Muscle of leg (tissue), 11 donors: ENCODE results near the gene GNG7. TPM values are rescaled to one million over a fixed set of nuclear protein-coding genes. Genes with fewer than 3 reads are reported as not detected.
"Not testable (repeated sequence)": the region's sequence is repeated elsewhere in the genome, so short reads cannot be mapped to it uniquely, and the experiment has no call there.

Experiments used
- DNase-seq: peaks from one replicate; pipeline ENCODE4 v3.0.0; 2013
- H3K27ac ChIP-seq: one replicate; pipeline ENCODE4 v1.5.1; 2013; ENCODE audit warnings: mild to moderate bottlenecking, low read length, control low read depth
- H3K27me3 ChIP-seq: one replicate; pipeline ENCODE4 v1.6.1; 2013; ENCODE audit warnings: low read length; ENCODE audit not compliant: control insufficient read depth, insufficient read depth
- H3K36me3 ChIP-seq: one replicate; pipeline ENCODE4 v1.6.1; 2013; ENCODE audit warnings: low read length; ENCODE audit not compliant: control insufficient read depth, insufficient read depth
- H3K4me1 ChIP-seq: one replicate; pipeline ENCODE4 v1.6.1; 2013; ENCODE audit warnings: low read length; ENCODE audit not compliant: control insufficient read depth, insufficient read depth
- H3K4me3 ChIP-seq: one replicate; pipeline ENCODE4 v1.5.1; 2013; ENCODE audit warnings: low read length, control low read depth
- H3K9me3 ChIP-seq: replicated peaks from 2 replicates; pipeline ENCODE4 v1.6.1; 2013; ENCODE audit warnings: low read depth, low read length; ENCODE audit not compliant: control insufficient read depth
- WGBS: methylation state at CpG from one replicate; pipeline ENCODE4 v1.1.5; 2013; ENCODE audit warnings: missing lambda C conversion rate; ENCODE audit not compliant: insufficient coverage; 5-methylcytosine and 5-hydroxymethylcytosine counted together
- polyA plus RNA-seq, 8 donors: library from polyadenylated mRNA; unstranded; fragments of 120-200 nt; gene quantifications; one replicate each; pipeline versions ENCODE4 v1.2.1 to v1.2.3, GENCODE V29; 2013; ENCODE audit warnings: inconsistent platforms in 1 of 8, low replicate concordance in 1 of 8; ENCODE audit not compliant: insufficient read length in 8 of 8, insufficient read depth in 1 of 8
- total RNA-seq: library from RNA; stranded (reverse); fragments of 120-200 nt; gene quantifications from one replicate; pipeline ENCODE4 v1.2.4, GENCODE V29; 2013

The GNG7 gene
- total and polyA plus RNA-seq, 9 donors = 0.58 to 3.1 (median 2.7) TPM

DNA sequence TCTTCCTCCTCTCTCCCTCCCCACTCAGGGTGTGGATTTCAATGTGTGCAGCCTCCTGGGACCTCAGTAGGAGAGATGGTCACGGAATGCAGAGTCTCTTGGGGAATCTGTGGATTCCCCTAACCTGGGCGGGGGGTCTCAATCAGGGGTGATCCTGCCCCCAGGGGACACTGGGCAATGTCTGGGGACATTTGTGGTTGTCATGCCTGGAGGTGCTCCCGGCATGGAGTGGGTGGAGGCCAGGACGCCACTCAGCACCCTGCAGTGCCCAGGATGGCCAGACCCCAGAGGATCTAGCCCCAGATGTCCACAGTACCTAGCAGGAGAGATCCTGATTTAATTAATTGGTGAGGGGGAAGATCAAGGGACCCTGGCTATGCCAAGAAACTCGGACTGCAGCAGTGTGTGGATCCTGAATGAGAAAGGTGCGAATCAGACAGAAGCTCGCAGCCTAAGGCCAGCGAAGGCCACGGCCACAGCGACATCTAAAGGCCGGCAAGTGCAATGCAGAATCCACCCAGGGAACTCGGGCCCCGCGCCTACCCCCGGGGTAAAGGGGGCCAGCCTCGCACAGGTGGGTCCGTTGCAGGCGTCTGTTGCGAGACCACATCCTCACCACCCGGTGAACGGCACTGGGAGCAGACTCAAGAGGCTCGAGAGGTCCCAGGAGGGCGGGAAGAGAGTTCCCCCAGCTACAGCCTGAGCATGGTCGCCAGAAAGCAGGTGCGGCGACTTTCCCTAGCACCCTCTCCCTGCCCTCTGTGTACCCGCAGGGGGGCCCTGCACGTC, 88.8 kb downstream of the GNG7 start:
- Histone ChIP-seq H3K27me3 (peaks cover 26% of the 10 kb centered on the region), H3K36me3 (no peaks in the 10 kb centered on the region), H3K4me3 (no peak overlapping the region), H3K4me1 (peaks cover 9% of the 10 kb centered on the region), H3K9me3 (peaks cover 6% of the 10 kb centered on the region), H3K27ac (no peak overlapping the region)
- WGBS = 13% methylated on average over 26 of the region's 28 CpGs
- DNase-seq = no peak

DNA sequence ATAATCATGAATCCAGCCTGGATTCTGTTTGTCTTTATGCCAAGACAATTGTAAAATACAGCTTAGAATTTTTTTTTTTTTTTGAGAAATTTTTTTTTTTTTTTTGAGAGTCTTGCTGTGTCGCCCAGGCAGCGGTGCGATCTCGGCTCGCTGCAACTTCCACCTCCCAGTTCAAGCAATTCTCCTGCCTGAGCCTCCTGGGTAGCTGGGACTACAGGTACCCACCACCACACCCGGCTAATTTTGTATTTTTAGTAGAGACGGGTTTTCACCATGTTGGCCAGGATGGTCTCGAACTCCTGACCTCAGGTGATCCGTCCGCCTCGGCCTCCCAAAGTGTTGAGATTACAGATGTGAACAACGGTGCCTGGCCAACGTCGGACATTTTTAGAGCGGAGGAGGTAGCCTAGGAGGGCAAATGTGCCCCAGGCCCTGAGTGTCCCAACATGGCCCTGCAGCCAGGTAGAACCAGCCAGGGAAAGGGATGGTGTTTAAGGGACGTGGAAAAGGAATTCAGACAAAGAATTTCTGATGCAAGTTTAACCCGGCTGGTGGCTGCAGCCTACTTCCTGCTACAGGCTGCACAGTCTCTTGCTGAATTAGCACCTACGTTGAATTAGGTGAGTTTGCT, 89.8 kb downstream of the GNG7 start:
- WGBS = 68% methylated on average over 11 of the region's 18 CpGs
- DNase-seq = no peak
- Histone ChIP-seq H3K4me3 (no peak overlapping the region), H3K27ac (no peak overlapping the region), H3K27me3 (peaks cover 33% of the 10 kb centered on the region), H3K9me3 (peaks cover 6% of the 10 kb centered on the region), H3K36me3 (no peaks in the 10 kb centered on the region), H3K4me1 (peaks cover 9% of the 10 kb centered on the region)

DNA sequence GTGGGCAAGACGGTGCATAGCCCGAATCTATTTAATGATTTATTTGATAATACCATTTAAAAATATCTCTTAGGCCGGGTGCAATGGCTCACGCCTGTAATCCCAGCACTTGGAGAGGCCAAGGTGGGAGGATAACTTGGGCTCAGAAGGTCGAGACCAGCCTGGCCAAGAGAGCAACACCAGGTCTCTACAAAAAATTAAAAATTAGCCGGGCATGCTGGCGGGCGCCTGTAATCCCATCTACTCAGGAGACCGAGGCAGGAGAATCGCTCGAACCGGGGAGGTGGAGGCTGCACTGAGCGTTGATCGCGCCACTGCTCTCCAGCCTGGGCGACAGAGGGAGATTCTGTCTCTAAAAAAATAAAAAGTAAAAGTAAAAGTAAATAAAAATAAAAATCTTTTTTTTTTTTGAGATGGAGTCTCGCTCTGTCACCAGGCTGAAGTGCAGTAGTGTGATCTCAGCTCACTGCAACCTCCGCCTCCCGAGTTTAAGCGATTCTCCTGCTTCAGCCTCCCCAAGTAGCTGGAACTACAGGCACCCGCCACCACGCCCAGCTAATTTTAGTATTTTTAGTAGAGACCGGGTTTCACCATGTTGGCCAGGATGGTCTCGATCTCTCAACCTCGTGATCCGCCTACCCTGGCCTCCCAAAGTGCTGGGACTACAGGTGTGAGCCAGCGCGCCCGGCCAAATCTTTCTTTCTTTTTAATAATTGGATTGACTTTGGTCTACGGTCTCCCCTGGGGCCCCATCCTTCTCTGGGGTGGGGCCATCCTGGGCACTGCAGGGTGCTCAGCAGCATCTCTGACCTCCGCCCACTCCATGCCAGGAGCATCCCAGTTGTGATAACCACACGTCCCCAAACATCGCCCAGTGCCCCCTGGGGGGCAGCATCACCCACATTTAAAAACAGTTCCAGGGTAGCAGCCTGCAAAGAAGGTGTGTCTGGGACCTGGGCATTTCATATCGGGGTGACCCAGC, 90.7 kb downstream of the GNG7 start:
- H3K27ac ChIP-seq = no peak overlapping the region
- H3K9me3 ChIP-seq = peaks cover 6% of the 10 kb centered on the region
- peaks cover 32% of the 10 kb centered on the region for H3K27me3 ChIP-seq
- no peak for DNase-seq
- no peaks in the 10 kb centered on the region for H3K36me3 ChIP-seq
- 76% methylated on average over 15 of the region's 34 CpGs for WGBS
- peaks cover 9% of the 10 kb centered on the region for H3K4me1 ChIP-seq
- no peak overlapping the region for H3K4me3 ChIP-seq

DNA sequence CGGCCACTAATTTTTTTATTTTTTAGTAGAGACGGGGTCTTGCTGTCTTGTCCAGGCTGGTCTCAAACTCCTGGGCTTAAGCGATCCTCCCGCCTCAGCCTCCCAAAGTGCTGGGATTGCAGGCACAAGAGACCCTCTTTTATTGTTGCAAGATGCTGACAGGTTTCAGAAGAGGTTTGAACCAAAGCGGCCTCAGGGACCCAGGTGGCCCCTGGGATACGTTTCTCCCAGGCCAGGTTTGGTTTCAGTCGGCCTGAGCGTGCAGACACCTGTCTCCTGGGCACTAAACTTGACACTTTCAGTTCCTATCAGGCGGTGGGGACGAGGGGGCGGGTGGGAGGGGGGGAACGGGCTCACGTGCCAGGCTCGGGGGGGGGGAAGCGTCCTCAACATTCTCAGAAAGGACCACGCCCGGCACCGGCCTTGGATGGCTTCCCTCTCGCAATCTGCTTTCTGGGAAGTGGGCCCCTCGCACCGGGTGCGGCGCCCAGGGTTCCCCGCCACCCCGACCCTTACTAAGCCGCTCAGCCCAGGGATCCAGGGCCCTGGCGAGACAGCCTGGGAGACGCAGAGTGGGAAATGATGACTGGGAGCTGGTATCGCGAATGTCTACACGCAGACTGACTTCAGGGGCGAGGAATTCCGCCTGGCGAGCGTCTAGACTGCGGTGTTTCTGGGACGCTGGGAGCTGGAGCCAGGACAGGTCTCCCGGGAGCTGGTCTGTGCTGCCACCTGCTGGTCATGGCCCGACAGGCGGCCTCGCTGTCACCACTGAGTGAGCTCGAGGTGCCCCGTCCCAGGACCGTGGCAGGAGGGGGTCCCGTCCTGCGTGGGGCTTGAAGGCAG, 91.6 kb downstream of the GNG7 start:
- Histone ChIP-seq H3K4me1 (peaks cover 9% of the 10 kb centered on the region), H3K4me3 (peak overlapping the region; percentile 45), H3K27me3 (peaks cover 32% of the 10 kb centered on the region), H3K27ac (peak overlapping the region; percentile 55), H3K36me3 (no peaks in the 10 kb centered on the region), H3K9me3 (peaks cover 6% of the 10 kb centered on the region)
- 13% methylated on average over 28 of the region's 46 CpGs for WGBS
- peak; percentile 89 for DNase-seq

DNA sequence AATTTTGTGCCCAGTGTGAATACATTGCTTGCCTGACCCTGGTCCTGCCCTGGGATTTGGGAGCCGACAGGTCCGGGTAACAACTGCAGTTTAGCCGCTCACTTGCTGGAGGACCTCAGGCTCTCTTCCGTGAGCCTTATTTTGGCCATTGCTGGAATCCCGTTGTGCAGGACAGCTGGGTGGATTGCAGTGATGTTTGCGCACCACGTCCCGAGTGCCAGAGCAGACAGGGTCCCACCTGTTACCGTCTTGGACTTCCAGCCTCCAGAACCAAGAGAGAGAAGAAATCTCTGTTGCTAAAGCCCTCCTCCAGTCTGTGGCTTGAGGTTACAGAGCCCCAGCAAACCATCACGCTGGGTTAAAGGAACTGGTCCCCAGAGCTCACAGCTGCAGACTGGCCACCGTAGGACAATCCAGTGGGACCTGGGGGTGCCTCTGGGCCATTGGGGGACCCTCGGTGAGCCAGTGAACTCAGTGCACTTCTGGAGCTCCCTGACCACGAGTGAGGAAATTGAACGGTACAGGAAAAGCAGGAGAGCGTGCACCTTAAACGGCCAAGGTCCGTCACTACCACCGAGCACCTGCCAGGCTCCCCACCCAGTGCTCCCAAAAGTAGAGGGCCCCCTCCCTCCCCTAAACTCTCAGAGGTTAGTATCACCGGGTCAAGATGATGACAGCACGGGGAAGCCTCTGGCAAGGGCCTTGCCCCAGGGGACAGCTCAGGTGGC, 92.9 kb downstream of the GNG7 start:
- Histone ChIP-seq H3K27ac (no peak overlapping the region), H3K36me3 (no peaks in the 10 kb centered on the region), H3K9me3 (peaks cover 6% of the 10 kb centered on the region), H3K4me3 (no peak overlapping the region), H3K27me3 (peaks cover 33% of the 10 kb centered on the region), H3K4me1 (peaks cover 9% of the 10 kb centered on the region)
- 58% methylated on average over 16 of the region's 20 CpGs for WGBS
- no peak for DNase-seq

DNA sequence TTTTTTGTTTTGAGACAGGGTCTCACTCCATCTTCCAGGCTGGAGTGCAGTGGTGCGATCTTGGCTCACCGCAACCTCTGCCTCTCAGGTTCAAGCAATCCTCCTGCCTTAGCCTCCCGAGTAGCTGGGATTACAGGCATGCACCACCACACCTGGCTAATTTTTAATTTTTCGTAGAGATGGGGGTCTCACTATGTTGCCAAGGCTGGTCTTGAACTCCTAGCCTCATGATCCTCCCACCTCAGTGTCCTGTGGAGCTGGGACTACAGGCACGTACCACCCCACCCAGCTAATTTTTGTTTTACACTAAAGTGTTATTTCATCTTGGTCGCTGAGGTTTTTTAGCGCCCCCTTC, 93.5 kb downstream of the GNG7 start:
- DNase-seq, H3K4me1 ChIP-seq, H3K4me3 ChIP-seq, H3K9me3 ChIP-seq, H3K27ac ChIP-seq, H3K36me3 ChIP-seq: not testable (repeated sequence)
- peaks cover 28% of the 10 kb centered on the region for H3K27me3 ChIP-seq
- WGBS = 83% methylated on average over 4 of the region's 7 CpGs

DNA sequence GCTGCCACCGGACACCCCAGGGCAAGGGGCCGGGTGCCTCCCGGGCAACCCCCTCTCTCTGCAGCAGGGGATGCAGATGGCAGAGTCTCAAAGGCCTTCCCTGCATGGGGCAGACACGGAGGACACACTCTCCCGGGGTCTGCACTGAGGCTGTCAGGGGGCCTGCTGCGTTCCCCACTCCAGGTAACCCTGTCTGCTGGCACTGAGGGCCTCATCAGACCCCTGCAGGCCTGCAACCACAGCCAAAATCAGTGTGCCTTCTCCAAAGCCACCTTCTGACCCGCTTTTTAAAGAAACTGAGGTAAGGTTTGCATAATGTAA, 93.9 kb downstream of the GNG7 start:
- H3K9me3 ChIP-seq = peaks cover 2% of the 10 kb centered on the region
- 79% methylated on average over 6 of the region's 7 CpGs for WGBS
- no peaks in the 10 kb centered on the region for H3K36me3 ChIP-seq

DNA sequence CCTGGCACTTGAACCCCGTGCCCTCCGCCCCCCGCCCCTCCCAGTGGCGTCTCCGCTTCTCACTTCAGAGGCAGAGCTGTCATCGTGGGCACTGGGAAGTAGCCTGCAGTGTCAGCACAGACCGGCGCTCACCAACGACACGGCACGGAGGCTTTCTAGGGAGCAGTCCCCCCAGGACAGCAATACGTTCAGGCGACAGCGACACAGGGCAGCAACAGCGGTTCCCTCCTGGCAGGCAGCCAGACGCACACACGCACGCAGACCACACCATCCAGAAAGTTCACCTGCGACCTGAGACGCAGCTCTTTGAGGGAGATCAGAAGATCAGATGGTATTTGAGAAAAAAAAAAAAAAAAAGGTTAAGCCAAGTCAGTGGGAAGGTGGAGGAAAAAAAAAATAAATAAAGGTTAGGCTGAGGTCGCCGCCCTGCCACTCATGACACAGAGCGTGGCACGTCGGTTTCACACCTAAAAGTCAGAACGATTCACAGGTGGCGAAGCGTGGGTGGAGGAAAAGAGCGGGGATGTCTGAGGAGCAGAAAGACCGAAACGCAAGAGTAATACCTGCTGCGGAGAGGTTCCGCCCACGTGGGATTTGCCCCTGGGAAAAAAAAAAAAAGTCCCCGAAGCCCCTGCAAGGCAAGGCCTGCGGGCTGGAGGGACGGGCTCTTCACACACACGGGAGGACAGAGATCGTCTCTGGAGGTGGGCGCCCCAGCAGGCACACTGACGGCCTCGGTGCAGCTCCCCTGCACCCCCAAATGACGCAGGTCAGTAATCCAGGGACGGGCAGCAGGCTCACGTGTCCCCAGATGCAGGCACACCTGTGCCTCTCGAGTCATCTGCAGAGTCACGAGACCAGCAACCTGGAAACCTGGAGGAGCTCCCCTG, 94.5 kb downstream of the GNG7 start:
- DNase-seq = no peak
- no peaks in the 10 kb centered on the region for H3K36me3 ChIP-seq

More for the DNA sequence above, 93.9 kb downstream of the GNG7 start:
- no peak overlapping the region for H3K27ac ChIP-seq
- DNase-seq = no peak
- H3K4me1 ChIP-seq = peaks cover 9% of the 10 kb centered on the region
- peaks cover 23% of the 10 kb centered on the region for H3K27me3 ChIP-seq
- no peak overlapping the region for H3K4me3 ChIP-seq

More for the DNA sequence above, 94.5 kb downstream of the GNG7 start:
- Histone ChIP-seq H3K4me1 (peaks cover 15% of the 10 kb centered on the region), H3K4me3 (no peak overlapping the region), H3K27ac (no peak overlapping the region), H3K9me3 (peaks cover 2% of the 10 kb centered on the region), H3K27me3 (peaks cover 18% of the 10 kb centered on the region)
- WGBS = 59% methylated on average over 43 of the region's 47 CpGs
